GM11168 (cell line): ENCODE data around the gene PUS10.
"Not testable (repeated sequence)": the region's sequence is repeated elsewhere in the genome, so short reads cannot be mapped to it uniquely, and the experiment has no call there.

Experiments used
- in situ Hi-C: fragments of 300-500 bp; cut with MboI; formaldehyde crosslinking; loops from one replicate; pipeline ENCODE4 v1.12.0; 2022; ENCODE audit warnings: low sequenced_read_pairs; ENCODE audit not compliant: unreplicated experiment

The PUS10 gene

DNA sequence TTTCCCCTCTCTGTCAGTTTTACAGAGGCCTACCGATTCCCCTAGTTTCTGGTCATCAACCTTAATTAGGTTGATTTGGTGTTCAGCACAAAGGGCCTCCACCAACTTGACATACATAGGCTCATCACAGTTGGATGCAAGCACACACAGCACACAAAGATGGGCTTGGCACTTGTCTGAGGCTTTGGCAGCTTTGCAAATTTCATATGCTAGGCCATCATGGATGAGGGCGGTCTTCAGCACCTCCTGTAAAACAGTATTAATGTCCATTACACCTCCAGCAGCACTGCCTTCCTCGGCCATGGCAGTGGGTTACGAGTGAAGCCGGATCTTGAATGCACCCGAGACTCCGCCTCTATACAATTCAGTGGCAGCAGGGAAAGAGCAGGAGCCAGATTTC is 79.8 kb downstream of the PUS10 start:
- in situ Hi-C loops, result no loop called here

- in situ Hi-C loops, result no loop called here
These were observed 81.3 kb downstream of the PUS10 start for GRCh38 chr2:60936757-60937156.

DNA sequence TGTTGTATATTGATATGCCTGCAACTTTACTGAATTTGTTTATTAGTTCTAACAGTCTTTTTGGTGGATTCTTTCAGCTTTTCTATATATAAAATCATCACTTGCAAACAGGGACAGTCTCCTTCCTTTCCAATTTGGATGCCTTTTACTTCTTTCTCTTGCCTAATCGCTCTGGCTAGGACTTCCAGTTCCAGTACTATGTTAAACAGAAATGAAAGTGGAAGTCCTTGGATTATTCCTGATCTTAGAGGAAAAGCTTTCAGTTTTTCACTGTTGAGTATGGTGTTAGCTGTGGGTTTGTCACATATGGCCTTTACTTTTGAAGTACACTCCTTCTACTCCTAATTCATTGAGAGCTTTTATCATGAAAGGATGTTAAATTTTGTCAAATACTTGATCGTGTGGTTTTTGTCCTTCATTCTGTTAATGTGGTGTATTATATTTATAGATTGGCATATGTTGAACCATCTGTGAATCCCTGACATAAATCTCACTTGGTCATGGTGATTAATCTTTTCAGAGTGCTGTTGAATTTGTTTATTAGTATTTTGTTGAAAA is 83.8 kb downstream of the PUS10 start:
- in situ Hi-C loops, result no loop called here

DNA sequence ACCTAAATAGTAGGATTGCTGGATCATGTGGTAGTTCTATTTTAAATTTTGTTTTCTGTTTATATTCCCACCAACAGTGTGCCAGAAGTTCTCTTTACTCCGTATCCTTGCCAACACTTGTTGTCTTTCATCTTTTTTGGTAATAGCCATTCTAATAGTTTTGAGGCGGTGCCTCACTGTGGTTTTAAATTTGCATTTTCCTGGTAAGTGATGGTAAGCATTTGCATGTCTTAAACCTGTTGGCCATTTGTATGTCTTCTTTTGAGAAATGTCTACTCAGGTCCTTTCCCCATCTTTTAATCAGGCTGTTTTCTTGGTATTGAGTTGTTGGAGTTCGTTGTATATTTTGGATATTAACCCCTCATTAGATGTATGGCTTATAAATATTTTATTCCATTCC is 85.1 kb downstream of the PUS10 start:
- in situ Hi-C loops, result no loop called here

DNA sequence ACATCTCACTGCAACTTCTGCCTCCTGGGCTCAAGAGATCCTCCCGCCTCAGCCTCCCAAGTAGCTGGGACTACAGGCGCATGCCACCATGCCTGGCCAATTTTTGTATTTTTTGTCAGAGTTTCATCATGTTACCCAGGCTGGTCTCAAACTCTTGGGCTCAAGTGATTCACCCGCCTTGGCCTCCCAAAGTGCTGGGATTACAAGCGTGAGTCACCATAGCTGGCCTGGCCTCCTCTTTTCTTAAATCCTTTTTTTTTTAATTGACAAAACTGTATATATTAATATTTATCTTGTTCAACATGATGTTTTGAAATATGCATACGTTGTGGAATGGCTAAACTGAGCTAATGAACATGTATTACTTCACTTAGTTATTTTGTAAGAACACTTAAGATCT is 86.0 kb downstream of the PUS10 start:
- in situ Hi-C loops, result not testable (repeated sequence)

GRCh38 chr2:60926741-60927552 is 91.1 kb downstream of the PUS10 start:
- in situ Hi-C loops, result no loop called here

- in situ Hi-C loops, result no loop called here
These were observed 91.9 kb downstream of the PUS10 start for GRCh38 chr2:60925994-60926740.

DNA sequence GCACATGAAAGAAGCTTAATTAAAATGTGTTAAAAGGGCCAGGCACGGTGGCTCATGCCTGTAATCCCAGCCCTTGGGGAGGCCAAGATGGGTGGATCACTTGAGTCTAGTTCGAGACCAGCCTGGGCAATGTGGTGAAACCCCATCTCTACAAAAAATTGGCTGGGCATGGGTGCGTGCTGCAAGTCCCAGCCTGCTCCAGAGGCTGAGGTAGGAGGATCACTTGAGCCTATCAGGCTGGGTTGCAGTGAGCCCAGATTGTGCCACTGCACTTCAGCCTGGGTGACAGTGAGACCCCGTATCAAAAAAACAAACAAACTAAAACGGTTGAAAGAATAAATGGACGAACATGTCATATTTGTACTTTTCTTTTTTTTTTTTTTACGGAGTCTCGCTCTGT is 110.7 kb downstream of the PUS10 start:
- in situ Hi-C loops, result loop anchor here (10.0 kb wide), 1 partner anchor 93 kb away; no protein-coding TSS in a partner anchor

DNA sequence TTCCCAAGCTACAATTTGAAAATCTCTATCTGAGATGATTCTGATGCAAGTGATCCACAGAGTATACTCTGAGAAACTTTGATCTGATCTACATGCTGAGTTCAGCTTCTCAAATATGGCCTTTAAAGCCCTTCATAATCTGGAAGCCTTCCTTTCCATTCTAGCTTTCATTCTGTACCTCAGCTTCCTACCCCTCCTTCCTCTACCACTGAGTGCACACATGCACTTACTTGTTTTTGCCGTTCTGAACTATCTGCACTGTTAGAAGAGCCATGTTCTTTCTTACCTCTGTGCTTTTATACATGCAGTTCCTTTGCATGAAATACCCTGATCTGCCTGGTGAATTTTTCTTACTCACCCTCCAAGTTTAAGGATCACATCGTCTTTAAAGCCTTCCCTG is 111.7 kb downstream of the PUS10 start:
- in situ Hi-C loops, result loop anchor here (10.0 kb wide), 1 partner anchor 92 kb away; no protein-coding TSS in a partner anchor

- in situ Hi-C loops, result loop anchor here (10.0 kb wide), 1 partner anchor 91 kb away; no protein-coding TSS in a partner anchor
These were observed 112.2 kb downstream of the PUS10 start for GRCh38 chr2:60905867-60906266.

- in situ Hi-C loops, result loop anchor here (10.0 kb wide), 1 partner anchor 86 kb away; no protein-coding TSS in a partner anchor
These were observed 116.8 kb downstream of the PUS10 start for GRCh38 chr2:60901296-60901695.

- in situ Hi-C loops, result loop anchor here (10.0 kb wide), 1 partner anchor 85 kb away; no protein-coding TSS in a partner anchor
These were observed 118.2 kb downstream of the PUS10 start for GRCh38 chr2:60899892-60900249.

DNA sequence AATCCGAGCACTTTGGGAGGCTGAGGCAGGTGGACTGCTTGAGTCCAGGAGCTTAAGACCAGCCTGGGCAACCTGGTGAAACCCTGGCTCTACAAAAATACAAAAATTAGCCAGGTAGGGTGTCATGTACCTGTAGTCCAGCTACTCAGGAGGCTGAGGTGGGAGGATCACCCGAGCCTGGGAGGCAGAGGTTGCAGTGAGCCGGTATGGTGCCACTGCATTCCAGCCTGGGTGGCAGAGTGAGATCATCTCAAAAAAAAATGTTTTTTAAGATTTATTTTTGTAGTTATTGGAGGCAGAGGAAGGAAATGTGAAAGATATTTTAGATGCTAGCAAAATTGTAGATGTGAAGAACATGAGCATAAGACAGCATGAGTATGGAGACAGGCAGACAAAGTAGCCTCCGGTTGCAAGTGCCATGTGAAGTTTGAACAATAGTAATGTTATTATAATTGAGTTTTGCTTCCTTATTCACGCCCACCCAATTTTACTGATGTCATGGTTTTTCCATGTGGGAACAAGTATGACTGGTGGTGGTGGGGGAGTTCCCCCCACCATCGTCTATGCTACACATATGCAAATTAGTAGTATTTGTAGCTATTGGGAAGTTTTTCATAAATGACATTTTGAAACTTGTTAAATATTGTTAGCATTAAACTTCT is 118.7 kb downstream of the PUS10 start:
- in situ Hi-C loops, result no loop called here

- in situ Hi-C loops, result no loop called here
These were observed 119.5 kb downstream of the PUS10 start for GRCh38 chr2:60898567-60898966.
